Cardiac septum (tissue), 1 donor: ENCODE results near the gene SH3PXD2B. TPM values are rescaled to one million over a fixed set of nuclear protein-coding genes. Genes with fewer than 3 reads are reported as not detected.
"Not testable (repeated sequence)": the region's sequence is repeated elsewhere in the genome, so short reads cannot be mapped to it uniquely, and the experiment has no call there.

Experiments
- DNase-seq: peaks from one replicate; pipeline ENCODE4 v3.0.0-alpha.2; 2020; ENCODE audit warnings: low spot score
- intact Hi-C: fragments of 100-400 bp; cut with DNase I; formaldehyde crosslinking; loops from one replicate; pipeline ENCODE4 v1.14.0; 2022
- total RNA-seq: library from RNA; stranded (reverse); fragmentation: NEBNext Ultra II Directional; extraction: Animal tissue kit (Norgen Biotek cat#: 25700); gene quantifications from one replicate; pipeline ENCODE4 v1.2.1, GENCODE V29; 2021
- donor health status: DM: no; HTN: no; CAD: no.

The SH3PXD2B gene
- total RNA-seq, 1 donor from 2014 or later: 5.1 TPM

DNA sequence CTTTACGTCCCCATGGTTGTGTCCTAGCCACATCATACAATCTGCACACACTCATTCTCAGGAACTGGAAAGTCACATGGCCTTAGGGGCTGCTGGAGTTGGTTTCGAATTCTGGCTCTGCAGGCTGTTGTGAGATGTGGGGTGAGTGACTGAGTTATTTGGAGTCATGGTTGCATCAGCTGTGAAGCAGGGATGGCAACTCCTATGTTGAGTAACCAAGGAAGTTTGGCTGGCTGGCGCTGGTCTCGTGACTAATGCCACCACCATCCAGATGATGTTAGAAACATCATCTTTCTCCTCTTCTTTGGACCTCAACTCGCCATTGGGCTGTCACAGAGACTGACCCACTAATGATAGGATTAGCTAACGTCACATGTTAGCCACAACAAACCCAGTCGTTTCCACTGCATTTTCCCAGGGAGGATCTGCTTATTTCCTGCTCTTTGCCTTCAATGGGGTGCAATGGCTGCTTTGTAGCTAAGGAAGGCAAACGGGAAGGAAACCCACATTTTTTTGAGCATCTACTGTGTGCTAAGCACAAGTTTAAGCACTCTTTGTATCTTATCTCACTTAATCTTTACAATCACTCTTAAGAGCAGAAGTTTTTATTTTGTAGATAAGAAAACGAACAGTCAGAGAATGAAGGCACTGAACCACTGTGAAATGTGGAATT, 92.6 kb downstream of the SH3PXD2B start:
- intact Hi-C loops: no loop called here
- DNase-seq: no peak

DNA sequence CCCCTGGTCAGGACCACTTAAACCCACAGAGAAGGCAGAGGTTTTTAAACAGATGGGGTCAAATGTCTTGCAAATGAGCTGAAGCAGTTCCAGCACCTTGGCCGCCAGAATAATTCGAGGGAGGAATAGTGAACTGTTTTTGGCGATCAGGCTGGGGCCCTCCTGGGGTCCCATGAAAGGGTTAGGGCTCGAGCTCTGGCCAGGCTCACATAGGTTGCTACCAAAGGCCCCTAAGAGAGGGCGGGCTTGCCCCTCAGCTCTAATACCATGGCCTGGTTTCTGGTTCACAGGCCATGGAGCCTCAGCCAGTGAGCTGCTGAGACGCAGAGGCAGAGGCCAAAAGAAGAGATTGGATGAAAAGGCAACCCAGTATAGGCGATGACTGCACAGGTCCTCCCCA, 96.0 kb downstream of the SH3PXD2B start:
- no peak for DNase-seq
- intact Hi-C loops: no loop called here

DNA sequence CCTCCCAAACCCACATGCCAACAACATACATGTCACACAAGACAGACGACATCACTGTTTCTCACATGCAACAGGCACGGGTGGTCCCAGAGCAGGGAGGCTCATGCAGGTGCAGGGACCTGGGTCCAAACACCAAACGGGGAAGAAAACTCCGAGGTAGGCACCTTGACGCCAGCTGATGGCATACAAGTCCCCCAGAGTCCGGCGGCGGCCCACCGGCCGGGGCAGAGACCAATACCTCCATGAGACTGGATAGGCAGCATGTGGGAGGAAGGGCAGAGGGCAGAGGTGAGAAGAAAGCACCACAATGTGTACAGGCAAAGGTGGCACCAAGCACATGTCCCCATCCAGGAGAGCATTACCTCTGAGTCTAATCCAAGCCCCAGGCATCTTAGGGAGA, 97.8 kb downstream of the SH3PXD2B start:
- intact Hi-C loops: no loop called here
- DNase-seq: no peak

DNA sequence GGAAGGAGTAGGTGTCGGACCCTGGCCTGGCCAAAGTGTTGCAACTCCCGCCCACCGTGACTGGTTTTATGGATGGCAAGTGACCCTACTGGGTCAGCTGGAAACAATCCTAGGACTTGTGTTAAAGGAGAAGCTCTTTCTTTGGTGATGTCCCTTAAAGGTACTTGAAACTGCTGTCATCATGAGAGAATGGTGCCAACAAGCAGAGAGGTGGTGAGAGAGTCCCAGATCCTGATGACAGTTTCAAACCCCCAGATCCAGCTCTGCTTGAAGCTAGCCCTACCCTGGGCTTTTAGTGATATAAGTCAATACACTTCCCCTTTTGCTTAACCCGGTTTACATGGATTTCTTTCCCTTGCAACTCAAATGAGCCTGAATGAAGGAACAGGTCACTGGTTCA, 98.3 kb downstream of the SH3PXD2B start:
- DNase-seq: no peak
- intact Hi-C loops: no loop called here

DNA sequence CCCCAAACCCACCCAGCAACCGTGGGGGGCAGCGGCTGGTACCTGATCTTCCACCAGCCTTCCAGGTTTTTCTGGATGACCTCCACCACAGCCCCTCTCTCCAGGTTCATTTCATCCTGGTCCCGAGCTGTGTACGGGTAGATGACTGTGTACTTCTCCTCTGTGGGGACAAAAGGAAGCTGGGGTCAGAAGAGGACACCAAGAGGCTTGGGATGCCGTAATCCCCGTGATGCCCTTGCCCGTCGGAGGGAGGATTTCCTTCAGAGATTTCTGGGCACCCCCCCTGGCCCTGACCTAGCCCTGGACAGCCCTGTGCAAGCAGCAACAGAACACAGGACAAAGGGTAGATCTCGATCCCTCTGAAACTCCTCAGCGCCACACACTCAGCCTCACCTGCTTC, 100.5 kb downstream of the SH3PXD2B start:
- intact Hi-C loops: no loop called here
- DNase-seq: no peak

DNA sequence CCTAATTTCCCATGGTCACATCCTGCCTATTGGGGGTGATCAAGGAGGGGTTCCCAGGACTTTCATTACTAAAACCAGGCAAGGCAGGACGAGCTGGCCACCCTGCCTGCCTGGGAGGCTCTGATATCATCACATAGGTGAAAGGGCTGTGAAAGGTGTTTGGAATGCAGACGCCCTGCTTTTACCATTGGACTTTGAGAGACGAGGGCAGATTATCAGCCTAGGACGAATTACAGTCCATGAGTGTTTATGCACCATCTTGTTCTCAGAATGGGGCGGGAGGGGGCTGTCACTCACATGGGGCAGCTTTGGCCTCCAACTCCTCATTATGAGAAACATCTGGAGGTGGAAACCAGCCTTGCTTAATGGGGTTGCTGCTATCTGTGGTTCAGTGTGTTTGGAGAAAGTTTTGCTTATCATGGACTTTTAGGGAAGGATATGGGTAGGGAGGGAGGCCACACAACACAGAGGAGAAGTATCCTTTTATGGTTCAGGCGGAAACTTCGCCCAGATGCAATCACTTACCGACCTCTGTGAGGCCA, 101.0 kb downstream of the SH3PXD2B start:
- no peak for DNase-seq
- intact Hi-C loops: no loop called here

DNA sequence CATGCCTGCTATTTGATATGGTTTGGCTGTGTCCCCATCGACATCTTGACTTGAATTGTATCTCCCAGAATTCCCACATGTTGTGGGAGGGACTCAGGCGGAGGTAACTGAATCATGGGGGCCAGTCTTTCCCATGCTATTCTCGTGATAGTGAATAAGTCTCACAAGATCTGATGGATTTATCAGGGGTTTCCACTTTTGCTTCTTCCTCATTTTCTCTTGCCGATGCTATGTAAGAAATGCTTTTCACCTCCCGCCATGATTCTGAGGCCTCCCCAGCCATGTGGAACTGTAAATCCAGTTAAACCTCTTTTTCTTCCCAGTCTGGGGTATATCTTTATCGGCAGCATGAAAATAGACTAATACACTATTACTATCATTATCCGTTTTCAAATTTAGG, 101.8 kb downstream of the SH3PXD2B start:
- DNase-seq, intact Hi-C loops: not testable (repeated sequence)

DNA sequence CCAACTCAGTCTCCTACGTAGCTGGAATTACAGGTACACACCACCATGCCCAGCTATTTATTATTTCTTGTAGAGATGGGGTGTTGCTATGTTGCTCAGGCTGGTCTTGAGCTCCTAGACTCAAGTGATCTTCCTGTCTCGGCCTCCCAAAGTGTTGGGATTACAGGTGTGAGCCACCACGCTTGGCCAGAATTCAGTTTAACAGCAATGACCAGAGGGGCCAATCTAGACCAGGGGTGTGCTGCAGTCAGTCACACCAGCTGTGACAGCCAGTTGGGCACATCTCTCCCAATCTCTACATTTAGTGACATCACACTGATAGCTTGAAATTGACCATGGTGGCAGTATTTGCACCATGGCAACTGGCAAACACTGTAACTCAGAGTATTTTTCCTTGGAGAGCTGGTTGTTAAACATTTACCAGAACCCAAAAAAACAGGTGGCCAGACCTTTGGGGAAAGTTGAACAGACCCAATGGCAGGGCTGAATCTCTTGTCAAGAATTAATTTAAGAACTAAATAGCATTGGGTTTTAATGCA, 103.0 kb downstream of the SH3PXD2B start:
- DNase-seq: no peak
- intact Hi-C loops: no loop called here

DNA sequence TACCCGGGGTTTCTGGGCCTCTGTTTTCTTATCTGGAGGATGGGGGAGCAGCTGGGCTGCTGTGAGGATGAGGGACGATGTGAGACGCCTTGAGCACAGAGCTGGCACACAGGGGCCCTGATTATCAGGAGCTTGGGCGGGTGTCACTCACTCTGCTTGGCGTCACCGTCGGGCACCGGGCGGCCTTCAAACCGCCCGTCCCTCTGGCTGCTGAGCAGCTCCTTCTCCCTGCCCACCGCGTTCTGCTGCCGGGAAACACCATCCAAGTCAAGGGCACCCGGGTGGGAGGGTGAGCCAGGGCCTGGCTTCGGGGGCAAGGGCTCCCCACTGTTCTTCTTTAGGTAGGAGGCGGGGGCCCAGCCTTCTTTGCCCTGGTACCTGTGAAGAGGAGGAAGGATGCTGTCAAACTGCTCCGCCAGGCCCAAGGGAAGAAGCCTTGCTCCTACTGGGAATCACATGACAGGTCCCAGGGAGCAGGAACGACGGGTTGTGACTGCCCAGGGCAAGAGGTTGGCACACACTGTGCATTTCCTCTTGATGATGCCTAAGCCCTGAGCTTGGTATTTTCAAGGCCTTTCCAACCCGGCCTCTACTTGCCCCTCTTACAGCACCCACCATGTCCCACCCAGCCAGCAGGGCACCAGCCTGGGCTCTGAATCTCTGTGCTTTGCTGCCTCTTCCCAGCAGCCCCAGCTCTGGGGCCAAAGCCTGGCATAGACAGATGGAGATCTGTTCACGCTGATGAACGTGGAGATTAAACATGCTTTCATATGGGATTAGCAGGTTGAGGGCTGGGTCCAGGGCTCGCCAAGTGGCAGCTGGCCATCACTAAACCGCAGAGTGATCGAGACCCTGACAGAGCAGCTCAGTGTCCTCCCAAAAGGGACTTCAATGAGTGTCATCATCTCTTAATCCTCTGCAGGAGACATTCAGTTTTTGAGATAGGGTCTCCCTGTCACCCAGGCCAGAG, 103.8 kb downstream of the SH3PXD2B start:
- intact Hi-C loops: no loop called here
- DNase-seq: no peak

DNA sequence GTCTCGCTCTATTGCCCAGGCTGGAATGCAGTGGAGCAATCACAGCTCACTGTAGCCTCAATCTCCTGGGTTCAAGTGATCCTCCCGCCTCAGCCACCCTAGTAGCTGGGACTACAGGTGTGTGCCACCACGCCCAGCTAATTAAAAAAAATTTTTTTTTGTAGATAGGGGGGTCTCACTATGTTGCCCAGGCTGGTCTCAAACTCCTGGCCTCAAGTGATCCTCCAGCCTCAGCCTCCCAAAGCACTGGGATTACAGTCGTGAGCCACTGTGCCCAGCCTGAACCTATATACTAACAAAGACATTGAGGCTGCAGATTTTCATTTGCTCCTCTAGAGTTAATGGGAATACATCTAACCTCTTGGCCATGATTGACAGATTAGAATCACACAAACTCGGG, 105.6 kb downstream of the SH3PXD2B start:
- intact Hi-C loops, DNase-seq: not testable (repeated sequence)

DNA sequence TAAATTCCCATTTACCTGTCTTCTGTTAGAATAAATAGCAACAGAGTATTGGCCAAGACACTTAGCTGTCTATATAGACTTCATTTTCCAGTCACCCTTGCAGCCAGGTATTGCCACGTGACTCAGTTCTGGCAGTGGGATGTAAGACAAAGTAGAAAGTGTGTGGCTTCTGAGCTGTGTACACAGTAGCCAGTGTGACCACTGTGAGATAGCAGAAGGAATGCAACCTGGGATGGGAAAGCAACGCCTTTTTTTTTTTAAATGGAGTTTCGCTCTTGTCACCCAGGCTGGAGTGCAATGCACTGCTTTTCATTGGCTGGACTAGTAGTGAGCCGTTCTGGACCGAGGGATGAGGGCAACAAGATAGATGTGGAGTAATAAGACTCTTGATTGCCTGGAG, 106.2 kb downstream of the SH3PXD2B start:
- intact Hi-C loops: no loop called here
- no peak for DNase-seq

DNA sequence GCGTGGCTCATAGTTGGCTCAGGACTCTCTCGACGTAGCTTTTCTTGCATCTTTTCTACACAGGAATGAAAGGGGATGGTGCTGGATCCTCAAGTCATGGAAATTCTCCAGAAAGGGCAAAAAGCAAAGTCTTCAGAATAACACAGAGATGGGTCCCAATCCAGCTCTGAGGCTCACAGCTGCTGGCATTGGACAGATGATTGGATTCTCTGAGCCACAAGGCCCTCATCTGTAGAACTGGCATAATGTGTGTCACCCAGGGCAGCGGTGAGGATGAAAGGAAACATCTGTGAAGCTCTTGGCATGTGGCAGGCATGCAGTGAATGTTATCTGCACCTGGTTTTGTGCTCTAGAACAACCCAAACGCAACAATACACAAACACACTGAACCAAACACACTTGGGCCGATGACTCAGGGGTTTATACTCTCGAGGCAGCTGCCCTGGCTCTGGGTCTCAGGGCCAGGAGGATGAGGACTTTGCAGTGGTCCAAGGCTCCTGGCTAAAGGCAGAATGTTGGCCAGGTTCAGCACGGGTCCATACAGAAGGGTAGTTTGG, 106.8 kb downstream of the SH3PXD2B start:
- DNase-seq: no peak
- intact Hi-C loops: no loop called here

DNA sequence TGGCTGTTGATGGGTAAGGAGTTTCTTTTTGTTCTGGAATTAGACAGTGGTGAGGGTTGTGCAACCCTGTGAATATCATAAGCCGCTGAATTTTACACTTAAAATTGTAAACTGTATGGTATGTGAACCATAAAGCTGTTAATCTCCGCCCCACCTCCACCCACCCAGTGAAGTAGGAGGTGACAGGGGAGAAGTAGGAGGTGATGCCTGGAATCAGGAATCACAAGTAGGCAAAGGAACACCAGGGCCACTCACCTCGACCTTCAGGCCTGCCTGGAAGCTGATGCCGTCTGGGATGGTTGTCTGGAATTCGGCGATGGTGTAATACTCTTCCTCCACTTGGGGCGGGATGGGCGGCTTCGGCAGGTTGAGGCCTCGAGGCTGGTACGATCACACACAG, 108.4 kb downstream of the SH3PXD2B start:
- no peak for DNase-seq
- intact Hi-C loops: no loop called here

DNA sequence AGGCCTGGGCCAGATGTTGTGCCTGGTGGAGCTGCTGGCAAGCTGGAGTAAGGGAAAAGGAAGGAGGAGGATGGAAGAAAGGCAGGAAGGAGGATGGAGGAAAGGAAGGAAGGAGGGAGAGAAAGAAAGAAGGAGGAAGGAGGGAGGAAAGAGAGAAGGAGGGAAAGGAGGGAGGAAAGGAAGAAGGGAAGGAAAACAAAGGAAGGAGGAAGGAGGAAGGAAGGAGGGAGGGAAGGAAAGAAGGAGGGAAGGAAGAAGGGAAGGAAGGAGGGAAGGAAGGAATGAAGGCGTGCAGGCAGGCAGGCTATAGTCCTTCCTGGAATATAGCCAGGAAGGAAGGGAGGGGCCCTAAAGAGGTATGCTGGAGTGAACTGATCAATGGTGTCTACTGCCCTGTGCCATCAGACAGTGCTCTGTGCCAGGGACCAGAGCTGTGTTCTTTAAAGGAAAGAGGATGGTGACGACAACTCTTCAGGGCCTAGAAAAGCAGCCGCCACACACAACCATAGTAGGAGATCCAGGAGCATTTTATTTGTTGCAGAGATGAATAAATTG, 109.4 kb downstream of the SH3PXD2B start:
- no peak for DNase-seq

DNA sequence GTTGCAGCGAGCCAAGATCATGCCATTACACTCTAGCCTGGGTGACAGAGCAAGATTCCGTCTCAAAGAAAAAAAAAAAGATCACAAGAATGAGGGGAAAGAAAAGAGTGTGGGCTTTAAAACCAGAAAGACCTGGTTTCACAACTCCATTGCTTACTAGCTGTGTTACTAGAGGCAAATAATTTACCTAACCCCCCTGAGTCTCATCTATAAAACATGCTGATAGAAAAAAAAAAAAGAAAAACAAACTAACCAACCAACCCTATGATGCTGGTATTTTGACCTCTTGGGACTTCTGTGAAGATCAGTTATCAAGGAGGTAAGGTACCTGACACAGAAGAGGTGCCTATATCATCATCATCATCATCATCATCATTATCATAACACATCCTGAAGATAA, 110.6 kb downstream of the SH3PXD2B start:
- intact Hi-C loops: no loop called here
- no peak for DNase-seq

More for the DNA sequence above, 109.4 kb downstream of the SH3PXD2B start:
- intact Hi-C loops: no loop called here

DNA sequence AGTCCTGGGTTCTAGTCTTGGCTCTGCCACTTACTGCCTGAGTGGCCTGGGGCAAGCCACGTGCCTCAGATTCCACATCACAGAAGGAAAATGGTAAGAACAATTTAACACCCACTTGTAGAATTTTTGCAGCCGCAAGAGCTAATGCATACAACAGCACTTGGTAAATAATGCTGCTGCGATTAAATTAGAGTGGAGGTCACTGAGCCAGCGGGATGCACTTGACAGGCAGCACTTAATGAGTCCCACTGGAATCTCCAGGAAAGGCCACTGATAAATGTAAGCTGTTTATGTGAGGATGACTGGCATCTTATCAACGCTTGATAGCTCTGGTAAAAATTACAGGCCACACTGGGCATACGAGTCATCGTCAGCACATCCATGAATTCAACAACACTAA, 111.4 kb downstream of the SH3PXD2B start:
- intact Hi-C loops: no loop called here
- DNase-seq: no peak

DNA sequence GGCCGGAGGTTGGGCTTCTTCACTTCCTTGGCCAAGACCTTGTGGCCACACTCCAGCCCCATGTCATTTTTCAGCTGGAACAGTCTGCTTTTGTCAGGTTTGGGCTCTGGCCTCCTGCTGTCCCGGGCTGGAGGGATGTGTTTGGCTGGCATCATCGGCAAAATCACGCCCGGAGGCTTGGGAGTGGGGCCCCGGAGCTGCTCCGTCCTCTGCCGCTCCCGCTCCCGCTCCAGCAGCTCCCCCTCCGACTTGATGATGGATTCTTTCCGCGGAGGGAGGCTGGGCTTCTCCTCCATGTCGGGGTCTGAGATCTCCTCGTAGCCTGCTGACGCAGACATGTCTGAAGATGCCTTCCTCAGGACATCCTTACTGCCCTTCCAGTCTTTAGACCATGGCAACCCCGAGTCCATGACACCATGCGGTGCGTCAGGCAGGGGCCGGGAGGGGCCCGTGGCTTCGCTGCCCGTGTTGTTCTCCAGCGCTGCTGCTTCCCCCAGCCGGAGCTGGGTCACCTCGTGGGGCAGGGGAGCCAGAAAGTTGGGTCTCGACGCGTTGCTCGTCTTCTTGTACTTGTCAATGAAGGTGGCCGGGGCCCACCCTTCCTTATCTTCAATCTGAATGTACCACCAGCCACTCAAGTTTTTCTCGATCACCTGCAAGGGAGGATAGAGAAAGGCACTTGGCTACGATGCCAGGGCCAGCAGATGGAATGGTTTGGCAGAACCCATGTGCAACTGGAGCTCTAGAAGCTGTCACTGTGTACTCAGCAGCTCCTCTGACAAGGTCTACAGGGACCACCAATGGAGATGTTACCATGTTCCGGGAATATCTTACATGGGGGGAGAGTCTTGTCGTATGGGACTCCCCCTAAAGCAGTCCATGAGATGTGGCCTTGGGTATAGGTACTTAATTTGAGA, 114.8 kb downstream of the SH3PXD2B start:
- intact Hi-C loops: no loop called here
- no peak for DNase-seq

DNA sequence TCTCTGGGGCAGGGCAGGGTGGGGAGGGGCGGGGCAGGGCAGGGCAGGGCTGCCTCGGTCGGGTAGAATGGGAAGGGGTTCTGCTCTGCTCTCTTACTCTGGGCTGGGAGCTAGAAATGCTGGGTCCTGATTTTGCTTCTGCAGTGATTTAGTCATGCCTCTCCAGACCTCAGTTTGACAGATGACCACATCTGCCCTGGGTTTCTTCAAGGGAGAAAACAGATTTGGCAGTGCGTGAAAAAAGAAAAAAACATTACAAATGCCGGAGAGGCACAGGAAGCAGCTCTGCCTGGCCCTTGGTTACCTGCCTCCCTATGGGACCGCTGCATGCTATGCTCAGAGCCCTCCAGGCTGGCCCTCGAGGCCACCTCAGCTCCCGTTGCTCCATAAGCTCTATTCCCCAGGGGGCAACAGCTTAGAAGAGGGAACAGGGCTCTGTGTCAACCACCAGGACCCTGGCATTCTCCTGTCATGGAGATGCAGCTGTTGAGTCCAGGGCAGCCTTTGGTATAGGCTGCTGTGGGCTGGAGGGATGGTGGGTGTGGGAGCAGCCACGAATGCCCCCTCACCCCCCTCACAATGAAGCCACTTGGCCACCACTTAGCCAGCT, 117.5 kb downstream of the SH3PXD2B start:
- DNase-seq: no peak
- intact Hi-C loops: no loop called here
